Activated naive CD4-positive, alpha-beta T cell (primary cell): ENCODE results near the gene SPATA6L.

Source experiments
- DNase-seq, 4 experiments: peaks; one replicate each; lab custom pipeline; 2025; lab: John Stamatoyannopoulos, UW

SPATA6L gene

GRCh38 chr9:4585135-4585534 is 81.1 kb downstream of the SPATA6L start:
- DNase-seq, result no peak

- DNase-seq, result no peak
Observed at GRCh38 chr9:4584636-4585035, 81.6 kb downstream of the SPATA6L start.

GRCh38 chr9:4583001-4583400 is 83.3 kb downstream of the SPATA6L start:
- DNase-seq, result no peak

- DNase-seq, result no peak
Observed at GRCh38 chr9:4581861-4582565, 84.3 kb downstream of the SPATA6L start.

- DNase-seq, result no peak
Observed at GRCh38 chr9:4581035-4581760, 85.1 kb downstream of the SPATA6L start.

GRCh38 chr9:4579001-4579400 is 87.3 kb downstream of the SPATA6L start:
- no peak for DNase-seq

- DNase-seq, result no peak
Observed at GRCh38 chr9:4576448-4576847, 89.8 kb downstream of the SPATA6L start.

GRCh38 chr9:4575997-4576396 is 90.3 kb downstream of the SPATA6L start:
- DNase-seq, result no peak

- no peak for DNase-seq
Observed at GRCh38 chr9:4574657-4575243, 91.5 kb downstream of the SPATA6L start.

- DNase-seq, result no peak
Observed at GRCh38 chr9:4573634-4574389, 92.5 kb downstream of the SPATA6L start.

GRCh38 chr9:4573176-4573575 is 93.1 kb downstream of the SPATA6L start:
- DNase-seq, result no peak

GRCh38 chr9:4572184-4572826 is 94.0 kb downstream of the SPATA6L start:
- peak in 1 of 4 experiments; percentile 22 for DNase-seq

- no peak for DNase-seq
Observed at GRCh38 chr9:4569101-4569500, 97.2 kb downstream of the SPATA6L start.

GRCh38 chr9:4567601-4568000 is 98.7 kb downstream of the SPATA6L start:
- DNase-seq, result no peak

- DNase-seq, result no peak
Observed at GRCh38 chr9:4566806-4567205, 99.5 kb downstream of the SPATA6L start.

GRCh38 chr9:4563105-4563504 is 103.2 kb downstream of the SPATA6L start:
- DNase-seq, result no peak

GRCh38 chr9:4559261-4560182 is 106.8 kb downstream of the SPATA6L start:
- no peak for DNase-seq

- DNase-seq, result no peak
Observed at GRCh38 chr9:4558371-4558998, 107.8 kb downstream of the SPATA6L start.

GRCh38 chr9:4555236-4555635 is 111.0 kb downstream of the SPATA6L start:
- DNase-seq, result peak in 1 of 4 experiments; percentile 21

- no peak for DNase-seq
Observed at GRCh38 chr9:4553951-4554381, 112.3 kb downstream of the SPATA6L start.
